Lower leg skin (tissue), 3 donors: ENCODE data around the gene FGD3.

ENCODE experiments used
- POLR2A ChIP-seq, 2 donors: fragments of 450-650 bp; IDR thresholded peaks; one replicate each; pipeline ENCODE4 v1.6.1; 2016 to 2017; ENCODE audit warnings: antibody characterized with exemption in 2 of 2, mild to moderate bottlenecking in 1 of 2, moderate library complexity in 1 of 2
- TF ChIP-seq, protein P1 (sequence below), 3 donors: fragments of 450-650 bp; IDR thresholded peaks; one replicate each; pipeline ENCODE4 v1.5.1; 2016; ENCODE audit warnings: antibody characterized with exemption in 3 of 3, mild to moderate bottlenecking in 3 of 3, moderate library complexity in 2 of 3

DNA sequence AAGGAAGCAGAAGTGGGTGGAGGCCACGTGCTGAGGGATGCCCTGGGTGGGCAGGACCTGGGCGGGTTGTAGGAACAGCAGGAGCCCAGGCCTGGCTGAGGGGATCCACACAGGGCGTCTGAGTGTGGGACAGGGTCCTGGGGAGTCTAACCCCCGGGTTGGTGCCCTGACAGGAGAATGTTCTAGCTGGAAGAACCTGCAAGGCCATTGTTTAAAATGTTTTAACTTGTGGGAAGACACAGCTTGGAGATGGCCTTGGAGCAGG lies 77.3 kb downstream of the FGD3 start:
- TF ChIP-seq, protein P1, sequence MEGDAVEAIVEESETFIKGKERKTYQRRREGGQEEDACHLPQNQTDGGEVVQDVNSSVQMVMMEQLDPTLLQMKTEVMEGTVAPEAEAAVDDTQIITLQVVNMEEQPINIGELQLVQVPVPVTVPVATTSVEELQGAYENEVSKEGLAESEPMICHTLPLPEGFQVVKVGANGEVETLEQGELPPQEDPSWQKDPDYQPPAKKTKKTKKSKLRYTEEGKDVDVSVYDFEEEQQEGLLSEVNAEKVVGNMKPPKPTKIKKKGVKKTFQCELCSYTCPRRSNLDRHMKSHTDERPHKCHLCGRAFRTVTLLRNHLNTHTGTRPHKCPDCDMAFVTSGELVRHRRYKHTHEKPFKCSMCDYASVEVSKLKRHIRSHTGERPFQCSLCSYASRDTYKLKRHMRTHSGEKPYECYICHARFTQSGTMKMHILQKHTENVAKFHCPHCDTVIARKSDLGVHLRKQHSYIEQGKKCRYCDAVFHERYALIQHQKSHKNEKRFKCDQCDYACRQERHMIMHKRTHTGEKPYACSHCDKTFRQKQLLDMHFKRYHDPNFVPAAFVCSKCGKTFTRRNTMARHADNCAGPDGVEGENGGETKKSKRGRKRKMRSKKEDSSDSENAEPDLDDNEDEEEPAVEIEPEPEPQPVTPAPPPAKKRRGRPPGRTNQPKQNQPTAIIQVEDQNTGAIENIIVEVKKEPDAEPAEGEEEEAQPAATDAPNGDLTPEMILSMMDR (IDR thresholded peaks at IDR 0.05), result no peak
- TF ChIP-seq POLR2A (IDR thresholded peaks at IDR 0.05), result no peak
